Measurements from ENCODE around the gene TNFAIP8.
A peak's percentile ranks its signal among the peaks of the same experiment; 100 is the strongest.

Gene TNFAIP8

DNA sequence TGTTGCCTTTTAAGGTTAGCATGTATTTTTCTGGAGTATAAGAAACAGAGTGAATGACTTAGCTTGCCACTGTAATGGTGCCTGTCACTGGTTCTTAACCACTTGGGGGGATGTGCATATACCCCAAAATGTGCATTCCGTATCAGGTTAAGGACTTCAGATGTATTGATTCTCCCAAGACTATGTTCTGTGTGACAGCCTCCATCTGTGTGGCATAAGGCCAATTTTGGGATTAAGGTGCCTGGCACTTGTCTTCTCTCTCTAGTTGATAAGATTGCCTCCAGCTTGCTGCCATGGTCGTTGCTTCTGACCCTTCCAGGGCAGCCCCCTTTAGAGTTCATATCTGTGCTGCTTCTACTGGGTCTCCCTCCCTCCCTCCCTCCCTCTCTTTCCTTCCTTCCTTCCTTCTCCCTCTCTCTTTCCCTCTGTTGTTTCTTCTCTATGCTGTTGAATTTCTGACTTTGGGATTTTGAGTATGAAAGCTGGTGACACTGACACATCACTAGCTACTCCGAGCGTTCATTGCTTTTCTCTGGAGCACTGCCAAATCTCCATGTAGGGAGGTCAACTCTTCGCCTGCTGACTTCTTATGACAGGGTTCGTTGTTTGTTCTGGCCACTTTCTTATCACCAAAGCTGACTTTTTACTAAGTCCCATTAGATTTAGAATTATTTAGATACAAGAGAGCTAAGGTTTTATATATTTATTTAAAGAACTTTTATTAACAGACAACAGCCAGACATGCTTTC, 31.0 kb downstream of the TNFAIP8 start:
- H3K27me3 ChIP-seq (ENCODE audit: insufficient read depth, poor library complexity, severe bottlenecking), result no peaks in the 10 kb centered on the region
- H3K4me1 ChIP-seq (ENCODE audit: insufficient read depth, poor library complexity, severe bottlenecking), result peaks cover 10% of the 10 kb centered on the region
- DNase-seq (ENCODE audit: low spot score) (no peak), ATAC-seq (ENCODE audit: low read depth) (no peak)
- H3K9me3 ChIP-seq (ENCODE audit: severe bottlenecking), result no peaks in the 10 kb centered on the region
- TF ChIP-seq, protein P1, sequence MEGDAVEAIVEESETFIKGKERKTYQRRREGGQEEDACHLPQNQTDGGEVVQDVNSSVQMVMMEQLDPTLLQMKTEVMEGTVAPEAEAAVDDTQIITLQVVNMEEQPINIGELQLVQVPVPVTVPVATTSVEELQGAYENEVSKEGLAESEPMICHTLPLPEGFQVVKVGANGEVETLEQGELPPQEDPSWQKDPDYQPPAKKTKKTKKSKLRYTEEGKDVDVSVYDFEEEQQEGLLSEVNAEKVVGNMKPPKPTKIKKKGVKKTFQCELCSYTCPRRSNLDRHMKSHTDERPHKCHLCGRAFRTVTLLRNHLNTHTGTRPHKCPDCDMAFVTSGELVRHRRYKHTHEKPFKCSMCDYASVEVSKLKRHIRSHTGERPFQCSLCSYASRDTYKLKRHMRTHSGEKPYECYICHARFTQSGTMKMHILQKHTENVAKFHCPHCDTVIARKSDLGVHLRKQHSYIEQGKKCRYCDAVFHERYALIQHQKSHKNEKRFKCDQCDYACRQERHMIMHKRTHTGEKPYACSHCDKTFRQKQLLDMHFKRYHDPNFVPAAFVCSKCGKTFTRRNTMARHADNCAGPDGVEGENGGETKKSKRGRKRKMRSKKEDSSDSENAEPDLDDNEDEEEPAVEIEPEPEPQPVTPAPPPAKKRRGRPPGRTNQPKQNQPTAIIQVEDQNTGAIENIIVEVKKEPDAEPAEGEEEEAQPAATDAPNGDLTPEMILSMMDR (IDR thresholded peaks at IDR 0.05; ENCODE audit: poor library complexity, severe bottlenecking), result no peak
- no peak overlapping the region for H3K27ac ChIP-seq (ENCODE audit: poor library complexity, severe bottlenecking)
- no peak overlapping the region for H3K4me3 ChIP-seq (ENCODE audit: severe bottlenecking)
- H3K36me3 ChIP-seq (ENCODE audit: low read depth), result 0 out of 2 replicates have a peak, but pooled peaks cover 8% of the 10 kb centered on the region

GRCh38 chr5:119387945-119388618, 32.3 kb downstream of the TNFAIP8 start:
- H3K4me3 ChIP-seq (ENCODE audit: severe bottlenecking), result no peak overlapping the region
- TF ChIP-seq, protein P1 (IDR thresholded peaks at IDR 0.05; ENCODE audit: poor library complexity, severe bottlenecking), result no peak
- H3K9me3 ChIP-seq (ENCODE audit: severe bottlenecking), result no peaks in the 10 kb centered on the region
- no peaks in the 10 kb centered on the region for H3K27me3 ChIP-seq (ENCODE audit: insufficient read depth, poor library complexity, severe bottlenecking)
- no peak for DNase-seq (ENCODE audit: low spot score)
- H3K4me1 ChIP-seq (ENCODE audit: insufficient read depth, poor library complexity, severe bottlenecking), result peaks cover 11% of the 10 kb centered on the region
- no peak overlapping the region for H3K27ac ChIP-seq (ENCODE audit: poor library complexity, severe bottlenecking)
- peak; percentile 57; the same call in 1 of the 3 replicates for ATAC-seq (ENCODE audit: low read depth)
- H3K36me3 ChIP-seq (ENCODE audit: low read depth), result peaks cover 13% of the 10 kb centered on the region

GRCh38 chr5:119388619-119389190, 32.9 kb downstream of the TNFAIP8 start:
- Histone ChIP-seq H3K27me3 (ENCODE audit: insufficient read depth, poor library complexity, severe bottlenecking) (no peaks in the 10 kb centered on the region), H3K36me3 (ENCODE audit: low read depth) (peaks cover 19% of the 10 kb centered on the region), H3K9me3 (ENCODE audit: severe bottlenecking) (no peaks in the 10 kb centered on the region), H3K4me1 (ENCODE audit: insufficient read depth, poor library complexity, severe bottlenecking) (peaks cover 17% of the 10 kb centered on the region), H3K27ac (ENCODE audit: poor library complexity, severe bottlenecking) (no peak overlapping the region), H3K4me3 (ENCODE audit: severe bottlenecking) (no peak overlapping the region)
- TF ChIP-seq, protein P1 (IDR thresholded peaks at IDR 0.05; ENCODE audit: poor library complexity, severe bottlenecking), result no peak
- DNase-seq (ENCODE audit: low spot score) (no peak), ATAC-seq (ENCODE audit: low read depth) (no peak)

- H3K4me1 ChIP-seq (ENCODE audit: insufficient read depth, poor library complexity, severe bottlenecking), result peaks cover 22% of the 10 kb centered on the region
- TF ChIP-seq, protein P1 (IDR thresholded peaks at IDR 0.05; ENCODE audit: poor library complexity, severe bottlenecking), result no peak
- H3K36me3 ChIP-seq (ENCODE audit: low read depth), result peaks cover 24% of the 10 kb centered on the region
- DNase-seq (ENCODE audit: low spot score) (no peak), ATAC-seq (ENCODE audit: low read depth) (no peak)
- no peaks in the 10 kb centered on the region for H3K27me3 ChIP-seq (ENCODE audit: insufficient read depth, poor library complexity, severe bottlenecking)
- no peaks in the 10 kb centered on the region for H3K9me3 ChIP-seq (ENCODE audit: severe bottlenecking)
- H3K4me3 ChIP-seq (ENCODE audit: severe bottlenecking), result no peak overlapping the region
- H3K27ac ChIP-seq (ENCODE audit: poor library complexity, severe bottlenecking), result no peak overlapping the region
These were observed 33.6 kb downstream of the TNFAIP8 start for GRCh38 chr5:119389288-119390030.
